Right renal cortex interstitium (tissue), 3 donors: Measurements from ENCODE around the gene TTLL5. TPM values are rescaled to one million over a fixed set of nuclear protein-coding genes. Genes with fewer than 3 reads are reported as not detected.

Experiments used
- DNase-seq, 3 donors: peaks; one replicate each; pipeline ENCODE4 v3.0.0-alpha.2; 2013; ENCODE audit warnings: low read depth in 3 of 3, low spot score in 2 of 3
- polyA plus RNA-seq, 3 donors: library from polyadenylated mRNA; unstranded; fragments of 120-200 nt; gene quantifications; one replicate each; pipeline ENCODE4 v1.2.1, GENCODE V29; 2013; ENCODE audit not compliant: insufficient read length in 3 of 3

TTLL5 gene
- polyA plus RNA-seq, 3 donors: 28.7 to 35.1 (median 33.1) TPM

DNA sequence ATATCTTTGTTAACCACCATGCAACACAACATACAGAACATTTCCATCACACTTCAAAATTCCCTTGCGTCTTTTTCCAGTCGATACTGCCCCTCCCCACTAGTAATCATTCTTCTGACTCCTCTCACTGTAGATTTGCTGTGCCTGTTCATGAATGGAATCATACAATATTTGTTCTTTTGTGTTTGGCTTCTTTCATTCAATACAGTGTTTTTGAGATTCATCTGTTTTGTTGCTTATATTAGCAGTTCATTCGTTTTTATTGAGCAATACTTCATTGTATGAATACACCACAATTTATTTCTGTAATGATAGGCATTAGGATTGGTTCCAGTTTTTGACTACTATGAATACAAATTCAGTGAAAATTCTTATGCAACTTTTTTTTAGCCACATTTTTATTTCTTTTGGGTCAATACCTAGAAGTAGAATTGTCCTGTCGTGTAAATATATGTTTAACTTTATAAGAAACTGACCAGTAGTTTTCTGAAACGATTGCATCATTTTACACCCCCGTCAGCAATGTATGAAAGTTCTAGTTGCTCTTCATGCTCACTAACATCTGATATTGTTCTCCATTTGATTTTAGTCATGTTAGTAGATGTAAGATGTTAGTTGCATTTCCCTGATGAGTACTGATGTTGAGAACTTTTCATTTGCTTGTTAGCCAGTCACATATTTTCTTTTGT, 193.2 kb downstream of the TTLL5 start:
- DNase-seq: no peak

GRCh38 chr14:75857199-75857598, 196.2 kb downstream of the TTLL5 start:
- no peak for DNase-seq

GRCh38 chr14:75858362-75858761, 197.3 kb downstream of the TTLL5 start:
- no peak for DNase-seq

- no peak for DNase-seq
Observed at GRCh38 chr14:75859746-75860145, 198.7 kb downstream of the TTLL5 start.

DNA sequence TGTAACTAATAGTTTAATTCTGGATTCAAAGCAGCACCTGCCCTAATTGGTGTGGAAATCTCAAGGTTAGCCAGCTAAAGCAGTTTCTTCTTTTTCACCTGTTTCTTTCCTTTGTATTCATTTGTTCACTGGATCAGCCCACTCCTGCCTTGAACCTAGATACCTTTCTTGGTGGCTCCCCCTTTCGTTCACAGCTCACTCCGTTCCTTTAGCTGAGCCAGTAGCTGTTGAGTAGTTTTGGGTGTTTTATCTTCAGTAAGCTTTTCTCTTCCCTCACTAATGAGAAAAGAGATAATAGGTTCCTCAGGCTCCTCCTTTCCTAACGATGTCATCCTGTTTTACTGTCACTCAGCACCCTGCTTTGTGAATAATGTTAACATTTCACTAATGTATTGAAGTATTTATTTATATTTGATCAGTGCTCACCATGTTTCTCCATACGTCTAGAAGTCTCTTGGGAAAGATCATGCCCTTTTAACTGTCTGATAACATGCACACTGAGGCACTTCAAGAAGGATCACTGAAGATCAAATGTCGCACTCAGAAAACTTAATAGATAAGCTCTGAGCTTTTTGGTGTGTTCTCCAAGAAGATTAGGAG, 199.6 kb downstream of the TTLL5 start:
- DNase-seq: no peak

DNA sequence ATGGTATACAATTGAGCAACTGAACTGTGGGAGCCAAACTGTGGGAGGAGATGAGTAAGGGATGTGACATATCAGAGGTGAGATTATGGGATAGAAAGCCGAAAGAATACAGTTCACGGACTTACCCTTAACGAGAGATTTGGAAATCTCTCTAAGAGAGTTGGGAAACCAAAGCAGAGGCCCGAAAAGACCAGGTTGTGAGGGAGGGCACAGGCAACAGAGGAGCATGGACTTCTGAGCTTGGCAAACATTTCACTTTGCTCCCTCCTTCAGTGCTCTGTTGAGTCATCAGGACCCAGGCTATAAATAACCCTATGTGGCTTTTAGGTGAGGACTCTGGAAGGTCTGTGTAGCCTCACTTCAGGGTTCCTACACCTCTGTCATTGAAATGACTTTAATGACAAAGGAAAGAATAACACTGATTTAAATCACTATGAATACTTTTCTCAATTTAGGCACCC, 200.1 kb downstream of the TTLL5 start:
- DNase-seq: no peak

DNA sequence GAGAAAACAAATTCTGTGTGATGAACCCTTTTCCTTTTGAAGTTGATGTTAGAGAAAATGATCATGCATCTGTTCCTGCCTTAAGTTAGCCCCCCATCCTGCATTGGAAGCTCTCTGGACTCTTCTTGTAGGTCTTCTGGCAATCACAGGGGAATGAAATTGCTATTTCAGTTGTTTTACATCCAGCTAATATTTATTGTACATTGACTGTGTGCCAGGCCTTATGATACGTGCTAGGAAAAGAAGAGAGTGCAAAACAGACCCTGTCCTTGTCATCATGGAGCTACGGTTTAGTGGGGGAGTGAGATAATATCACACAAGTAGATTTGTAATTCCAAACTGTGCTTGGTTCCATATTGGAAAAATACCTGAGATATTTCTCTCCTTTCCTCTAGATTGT, 202.2 kb downstream of the TTLL5 start:
- no peak for DNase-seq

DNA sequence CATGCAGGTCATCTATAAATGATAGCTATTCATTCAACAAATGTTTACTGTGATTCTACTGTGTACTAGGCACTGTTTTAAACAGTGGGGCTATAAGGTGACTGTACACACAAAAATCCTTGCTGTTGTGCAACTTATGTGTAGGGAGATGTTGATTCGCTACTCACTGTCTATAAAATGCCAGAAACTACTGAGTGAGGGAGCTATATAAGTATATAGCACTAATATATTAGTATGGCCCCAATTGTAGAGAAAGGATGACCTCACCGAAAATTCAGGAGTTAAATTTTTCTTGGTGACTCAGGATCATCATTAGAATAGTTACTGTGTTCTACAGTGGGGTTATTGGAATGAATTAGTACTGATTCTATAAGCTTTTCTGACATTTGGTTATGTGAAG, 203.3 kb downstream of the TTLL5 start:
- no peak for DNase-seq

DNA sequence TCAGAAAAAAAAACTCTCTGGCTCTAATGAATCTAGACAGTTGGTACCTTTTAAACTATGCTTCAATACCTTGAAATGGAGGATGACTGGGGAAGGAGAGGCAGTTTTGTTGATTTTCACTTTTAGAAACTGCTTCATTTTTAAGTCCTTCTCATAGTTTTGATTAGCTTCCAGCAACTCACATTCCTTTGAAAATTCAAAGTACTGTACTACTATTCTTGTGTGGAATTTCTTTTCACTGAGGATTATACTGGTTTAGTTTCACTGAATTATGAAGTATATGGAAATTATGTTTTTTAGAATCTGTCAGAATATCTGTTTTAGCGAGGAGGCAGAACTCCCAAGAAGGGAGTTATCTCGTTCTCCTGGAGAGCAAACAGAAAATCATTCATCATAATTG, 204.5 kb downstream of the TTLL5 start:
- DNase-seq: no peak

- DNase-seq: no peak
Observed at GRCh38 chr14:75866970-75867369, 205.9 kb downstream of the TTLL5 start.

DNA sequence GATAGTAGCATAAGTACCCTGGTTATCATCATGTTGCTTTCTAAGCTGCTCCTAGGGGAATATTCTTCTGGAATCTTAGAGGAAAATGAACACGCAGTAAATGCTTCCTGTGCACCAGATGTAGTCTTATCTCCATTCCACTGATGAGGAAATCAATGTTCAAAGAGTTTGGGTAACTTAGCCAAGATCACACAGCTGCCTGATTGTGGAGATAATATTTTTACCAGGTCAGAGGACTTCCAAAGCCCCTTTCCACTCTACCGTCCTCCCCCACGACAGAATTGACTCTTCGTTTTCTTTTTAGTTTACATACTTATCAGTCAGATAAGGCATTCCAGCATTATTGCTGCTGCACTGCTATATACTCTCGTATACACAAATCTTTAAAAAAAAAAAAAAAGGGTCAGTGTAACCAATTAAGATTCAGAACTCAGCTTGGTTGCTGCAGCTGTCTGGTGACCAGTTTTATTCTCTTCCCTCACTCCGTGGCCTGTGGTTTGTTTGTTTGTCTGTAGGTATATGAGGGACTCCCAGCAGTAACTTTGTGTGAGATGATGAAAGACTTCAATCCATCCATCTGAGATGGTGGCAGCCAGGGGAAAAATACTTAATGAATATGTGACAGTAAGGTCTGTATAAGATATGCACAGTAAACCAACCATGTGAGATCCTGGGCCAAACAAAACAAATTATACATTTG, 210.3 kb downstream of the TTLL5 start:
- no peak for DNase-seq

DNA sequence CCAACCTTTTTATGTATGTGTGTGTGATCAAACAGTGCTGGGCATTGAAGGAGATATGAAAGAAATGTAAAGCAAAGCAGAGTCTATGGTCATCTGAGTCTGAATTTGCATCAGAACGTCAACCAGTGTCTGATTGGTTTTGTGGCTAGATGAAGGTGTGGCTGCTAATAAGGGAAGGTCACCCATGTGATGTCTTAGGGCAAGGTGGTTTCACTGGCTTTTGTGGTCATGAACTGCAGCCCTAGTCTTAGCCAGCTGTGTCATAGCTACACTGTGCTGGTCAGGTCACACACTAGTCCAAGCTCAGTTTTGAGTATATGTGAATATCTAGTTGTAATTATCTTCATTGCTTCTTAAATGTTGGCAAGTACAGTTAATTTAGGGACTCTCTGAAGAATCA, 214.9 kb downstream of the TTLL5 start:
- DNase-seq: no peak

GRCh38 chr14:75876530-75876929, 215.5 kb downstream of the TTLL5 start:
- DNase-seq: no peak

DNA sequence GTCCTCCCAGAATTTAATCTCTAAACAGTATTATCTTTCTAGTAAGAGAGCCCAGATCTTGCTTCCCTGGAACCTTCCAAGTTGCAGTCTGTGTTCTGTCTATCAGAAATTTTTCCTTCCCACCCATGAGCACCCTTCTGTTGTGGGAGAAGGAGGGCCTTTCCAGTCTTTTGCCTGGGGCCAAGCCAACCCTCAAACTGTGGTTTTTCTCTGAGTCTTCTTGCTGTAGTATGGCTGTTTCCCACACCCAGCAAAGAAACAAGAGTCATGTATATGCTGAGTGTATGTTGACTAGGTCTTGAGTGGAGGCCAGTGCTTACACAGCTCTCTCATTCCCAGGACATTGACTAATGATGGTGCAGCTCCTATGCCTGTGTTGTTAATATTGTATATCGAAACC, 216.2 kb downstream of the TTLL5 start:
- no peak for DNase-seq

DNA sequence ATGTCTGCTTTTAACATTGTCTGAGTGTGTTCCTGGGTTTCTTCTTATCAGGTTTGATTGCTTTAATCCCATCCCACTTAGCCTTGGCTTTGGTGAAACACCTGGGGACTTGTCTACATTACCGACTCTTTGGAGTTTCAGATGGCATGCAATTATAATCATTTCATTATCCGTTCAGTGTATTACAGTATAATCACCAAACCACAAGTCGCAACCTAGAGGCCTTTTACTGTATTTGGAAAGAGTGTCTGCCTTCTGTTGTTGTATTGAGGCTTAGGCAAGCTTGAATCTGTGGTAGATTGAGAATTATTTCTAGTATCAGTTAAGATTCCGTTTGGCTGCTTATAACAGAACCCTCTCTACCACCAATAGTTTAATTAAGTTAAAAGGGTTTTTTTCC, 216.8 kb downstream of the TTLL5 start:
- no peak for DNase-seq

DNA sequence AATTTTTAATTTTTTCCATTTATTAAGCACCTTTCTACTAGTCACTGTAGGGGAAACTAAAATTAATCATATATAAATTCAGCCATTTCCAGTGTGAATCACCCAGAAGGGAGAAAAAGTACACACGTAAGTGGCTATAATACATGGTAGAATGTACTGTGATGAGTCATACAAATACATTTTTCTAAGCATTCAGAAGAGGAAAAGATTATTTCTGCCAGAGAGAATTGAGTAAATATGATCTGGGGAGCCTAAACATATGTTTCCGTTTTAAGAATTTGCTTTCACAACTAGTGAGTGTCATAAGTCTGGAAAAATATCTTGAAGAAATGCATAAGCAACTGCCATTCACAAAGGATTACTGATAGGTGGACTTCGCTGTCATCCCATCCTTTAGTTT, 218.0 kb downstream of the TTLL5 start:
- no peak for DNase-seq

DNA sequence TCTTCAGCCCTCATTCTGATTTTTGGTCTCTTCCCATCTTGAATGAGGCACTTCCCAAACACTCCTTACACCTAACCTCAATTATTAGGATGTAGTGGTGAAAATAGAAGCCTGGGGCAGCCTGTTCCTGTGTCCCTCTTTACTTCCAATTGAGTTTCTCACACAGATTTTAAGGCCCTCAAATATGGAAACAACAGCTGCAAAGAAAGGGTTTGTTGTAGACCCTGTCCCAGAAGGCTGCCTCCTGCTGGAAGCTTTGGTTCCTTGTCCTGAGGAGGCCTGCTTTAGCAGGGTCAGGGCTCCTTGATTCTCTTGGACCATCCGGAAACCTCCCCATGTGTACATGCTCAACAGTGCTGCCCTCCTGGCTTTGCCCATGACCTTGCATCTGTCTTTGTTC, 219.5 kb downstream of the TTLL5 start:
- DNase-seq: no peak

DNA sequence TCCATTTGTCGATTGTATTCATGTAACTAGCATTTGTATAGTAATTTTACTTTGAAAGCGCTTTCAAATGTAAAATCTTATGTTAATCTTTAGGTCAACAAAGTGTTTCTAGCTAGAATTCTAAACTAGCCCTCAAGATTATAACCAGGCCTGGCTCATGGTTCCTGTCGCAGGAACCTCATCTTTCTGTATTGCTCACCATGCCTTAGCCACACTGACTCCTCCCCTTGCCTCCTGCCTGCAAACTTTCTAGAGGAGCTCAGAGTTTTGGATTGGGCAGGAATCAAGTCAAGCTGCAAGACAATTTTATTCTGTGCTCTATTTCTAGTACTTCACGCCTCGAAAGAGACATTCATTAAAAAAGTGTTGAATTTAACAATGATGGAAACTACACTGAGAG, 220.9 kb downstream of the TTLL5 start:
- DNase-seq: no peak

GRCh38 chr14:75884198-75884611, 223.2 kb downstream of the TTLL5 start:
- no peak for DNase-seq

GRCh38 chr14:75885829-75886228, 224.8 kb downstream of the TTLL5 start:
- DNase-seq: no peak

DNA sequence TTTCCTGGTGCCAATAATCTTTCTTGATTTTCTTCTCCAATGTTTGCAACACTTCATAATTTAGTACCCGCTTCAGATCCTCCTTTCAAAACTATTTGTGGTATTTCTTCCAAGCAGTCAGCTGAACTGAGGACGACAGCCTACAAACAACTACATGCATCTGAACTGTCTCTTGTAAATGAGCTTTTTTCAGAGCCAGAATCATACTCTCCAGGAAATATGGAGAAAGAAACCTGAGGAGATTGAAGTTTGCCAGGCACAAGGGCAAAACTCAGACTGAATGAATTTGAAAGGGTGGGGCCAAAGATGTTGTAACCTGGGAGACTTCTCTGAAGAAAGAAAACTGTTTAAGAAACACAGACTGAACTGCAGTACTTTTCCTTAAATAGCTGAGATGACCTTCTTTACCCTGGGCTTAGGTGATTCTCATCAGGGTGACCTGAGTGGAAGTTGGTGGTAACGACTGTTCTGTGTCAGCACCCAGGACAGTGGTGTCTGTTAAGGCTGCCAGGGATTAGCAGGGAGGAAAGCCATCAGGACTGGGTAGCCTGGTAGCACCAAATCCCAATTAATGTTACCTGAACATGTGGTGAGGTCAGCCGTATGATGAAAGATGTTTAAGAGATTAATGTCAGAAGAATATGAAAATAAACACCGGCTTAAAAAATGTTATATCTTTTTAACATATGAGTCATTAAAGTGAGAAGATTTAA, 225.7 kb downstream of the TTLL5 start:
- DNase-seq: no peak
